ENCODE data around the gene OGT.
"Not testable (repeated sequence)": the region's sequence is repeated elsewhere in the genome, so short reads cannot be mapped to it uniquely, and the experiment has no call there.

The OGT gene
- 681 to 691 reads per million in 2 donors for total RNA-seq

- DNase-seq = peak; percentile 83
Measured at GRCh38 chrX:71532753-71533425, at the start of gene OGT. TSS of gene OGT (plus strand) at chrX:71533104. CDS start at chrX:71533300, 196 bp downstream.

GRCh38 chrX:71487814-71488213 lies 45.1 kb upstream of the OGT start:
- no peak for DNase-seq

GRCh38 chrX:71489540-71489939 lies 43.4 kb upstream of the OGT start:
- no peak for DNase-seq

- DNase-seq = peak; percentile 25
Measured at GRCh38 chrX:71492231-71493065, 40.5 kb upstream of the OGT start.

- no peak for DNase-seq
Measured at GRCh38 chrX:71493111-71493613, 39.7 kb upstream of the OGT start.

GRCh38 chrX:71495979-71496378 lies 36.9 kb upstream of the OGT start:
- DNase-seq = not testable (repeated sequence)

- DNase-seq = no peak
Measured at GRCh38 chrX:71496476-71496875, 36.4 kb upstream of the OGT start.

GRCh38 chrX:71502080-71502479 lies 30.8 kb upstream of the OGT start:
- DNase-seq = not testable (repeated sequence)

GRCh38 chrX:71504346-71504745 lies 28.6 kb upstream of the OGT start:
- no peak for DNase-seq

GRCh38 chrX:71509289-71509688 lies 23.6 kb upstream of the OGT start:
- DNase-seq = no peak

GRCh38 chrX:71510161-71510560 lies 22.7 kb upstream of the OGT start:
- DNase-seq = no peak

- DNase-seq = not testable (repeated sequence)
Measured at GRCh38 chrX:71513731-71514130, 19.2 kb upstream of the OGT start.

GRCh38 chrX:71514367-71515037 lies 18.4 kb upstream of the OGT start:
- DNase-seq = peak; percentile 7

GRCh38 chrX:71515038-71515396 lies 17.9 kb upstream of the OGT start:
- no peak for DNase-seq

- DNase-seq = no peak
Measured at GRCh38 chrX:71525316-71525715, 7.6 kb upstream of the OGT start.

GRCh38 chrX:71532078-71532752 lies 689 bp upstream of the OGT start:
- peak; percentile 50 for DNase-seq

- DNase-seq = no peak
Measured at GRCh38 chrX:71533516-71533850, 579 bp downstream of the OGT start.

GRCh38 chrX:71533851-71534561 lies 1.1 kb downstream of the OGT start:
- DNase-seq = peak; percentile 20

- DNase-seq = no peak
Measured at GRCh38 chrX:71534773-71535544, 2.1 kb downstream of the OGT start.

GRCh38 chrX:71536285-71536684 lies 3.4 kb downstream of the OGT start:
- DNase-seq = no peak

GRCh38 chrX:71537743-71538142 lies 4.8 kb downstream of the OGT start:
- no peak for DNase-seq

Measured in T-helper 9 cell (primary cell).